Ovary (tissue), 9 donors: ENCODE results near the gene FOXL3. TPM values are rescaled to one million over a fixed set of nuclear protein-coding genes. Genes with fewer than 3 reads are reported as not detected.

ENCODE experiments used
- DNase-seq, 5 donors: peaks; one replicate each; pipeline ENCODE4 v3.0.0-alpha.2; 2019 to 2020
- H3K27ac ChIP-seq, 2 donors: fragments of 200-600 bp; one replicate each; pipeline versions ENCODE4 v1.5.1 to v1.8.0; 2019 to 2022
- H3K27me3 ChIP-seq: fragments of 200-600 bp; one replicate; pipeline ENCODE4 v1.8.0; 2022
- H3K36me3 ChIP-seq: fragments of 200-600 bp; sonication (generic); one replicate; pipeline ENCODE4 v1.5.1; 2019
- H3K4me1 ChIP-seq: one replicate; pipeline ENCODE4 v1.8.1; 2013; ENCODE audit warnings: mild to moderate bottlenecking, moderate library complexity; ENCODE audit not compliant: insufficient read depth
- H3K4me3 ChIP-seq: fragments of 200-600 bp; sonication (generic); one replicate; pipeline ENCODE4 v1.5.1; 2017
- H3K9me3 ChIP-seq, 2 donors: fragments of 200-600 bp in 1 of 2; sonication (generic) in 1 of 2; one replicate each; pipeline versions ENCODE4 v1.5.1 to v1.8.1; 2013 to 2019; ENCODE audit warnings: mild to moderate bottlenecking in 1 of 2, moderate library complexity in 1 of 2
- CTCF ChIP-seq, 3 donors: fragments of 450-650 bp in 2 of 3; fragments of 200-600 bp in 1 of 3; IDR thresholded peaks; one replicate each; pipeline versions ENCODE4 v1.5.1 to v1.8.0; 2016 to 2022; ENCODE audit warnings: antibody characterized with exemption in 3 of 3, mild to moderate bottlenecking in 1 of 3
- EP300 ChIP-seq: sonication (generic); formaldehyde crosslinking; IDR thresholded peaks from one replicate; pipeline ENCODE4 v1.6.1; 2017; ENCODE audit warnings: antibody characterized with exemption
- POLR2A ChIP-seq: fragments of 450-650 bp; IDR thresholded peaks from one replicate; pipeline ENCODE4 v1.6.1; 2017; ENCODE audit warnings: antibody characterized with exemption, mild to moderate bottlenecking, moderate library complexity
- WGBS, 3 donors: extraction: QIAGEN DNeasy Blood & Tissue Kit in 1 of 3; methylation state at CpG; one replicate each; pipeline versions ENCODE4 v1.1.5 to v1.1.7; 2013 to 2017; 5-methylcytosine and 5-hydroxymethylcytosine counted together
- intact Hi-C, 4 donors: fragments of 100-400 bp; cut with DNase I; formaldehyde crosslinking; loops; one replicate each; pipeline versions ENCODE4 v1.11.0 to v1.15.1; 2022 to 2023
- polyA plus RNA-seq, 2 donors: library from polyadenylated mRNA; stranded (reverse); fragments of 200-250 nt in 1 of 2; fragments of 350-450 nt in 1 of 2; fragmentation: Illumina TruSeq in 1 of 2; extraction: RNeasy Lipid Tissue Mini Kit (QIAGEN cat#74804) in 1 of 2; gene quantifications; one replicate each; pipeline ENCODE4 v1.2.3, GENCODE V29; 2013 to 2014
- total RNA-seq, 7 donors: library from RNA; depleted of rRNA in 2 of 7; stranded (reverse); fragments of >200 nt in 2 of 7; fragmentation: NEBNext Ultra II Directional in 3 of 7; extraction: Animal tissue kit (Norgen Biotek cat#: 25700) in 3 of 7; gene quantifications; one replicate each; pipeline versions ENCODE4 v1.1.0 to v1.2.4, GENCODE V29; 2016 to 2023
- donor health status: DM: no; HTN: no; CAD: no; lungs with moderate emphysema.
- donor health status: DM: no; HTN: no; CAD: no.
- donor health status: Bipolar disorder and iron deficiency.
- donor health status: DM: yes; HTN: yes; CAD: no.
- donor health status: DM: no; HTN: no; CAD: no.
- donor health status: DM: yes; HTN: yes; CAD: no.

FOXL3 gene
- total and polyA plus RNA-seq, 9 donors: not detected

GRCh38 chr7:315516-316265 lies 25.7 kb downstream of the FOXL3 start:
- Histone ChIP-seq H3K9me3 (no peaks in the 10 kb centered on the region), H3K27me3 (no peaks in the 10 kb centered on the region), H3K4me1 (no peaks in the 10 kb centered on the region), H3K27ac (no peak overlapping the region), H3K4me3 (no peak overlapping the region), H3K36me3 (no peaks in the 10 kb centered on the region)
- 76 to 84% (median 77%) methylated on average over 16 of the region's 16 CpGs for WGBS, 3 donors
- no peak for DNase-seq
- intact Hi-C loops: no loop called here
- no peak for TF ChIP-seq POLR2A

DNA sequence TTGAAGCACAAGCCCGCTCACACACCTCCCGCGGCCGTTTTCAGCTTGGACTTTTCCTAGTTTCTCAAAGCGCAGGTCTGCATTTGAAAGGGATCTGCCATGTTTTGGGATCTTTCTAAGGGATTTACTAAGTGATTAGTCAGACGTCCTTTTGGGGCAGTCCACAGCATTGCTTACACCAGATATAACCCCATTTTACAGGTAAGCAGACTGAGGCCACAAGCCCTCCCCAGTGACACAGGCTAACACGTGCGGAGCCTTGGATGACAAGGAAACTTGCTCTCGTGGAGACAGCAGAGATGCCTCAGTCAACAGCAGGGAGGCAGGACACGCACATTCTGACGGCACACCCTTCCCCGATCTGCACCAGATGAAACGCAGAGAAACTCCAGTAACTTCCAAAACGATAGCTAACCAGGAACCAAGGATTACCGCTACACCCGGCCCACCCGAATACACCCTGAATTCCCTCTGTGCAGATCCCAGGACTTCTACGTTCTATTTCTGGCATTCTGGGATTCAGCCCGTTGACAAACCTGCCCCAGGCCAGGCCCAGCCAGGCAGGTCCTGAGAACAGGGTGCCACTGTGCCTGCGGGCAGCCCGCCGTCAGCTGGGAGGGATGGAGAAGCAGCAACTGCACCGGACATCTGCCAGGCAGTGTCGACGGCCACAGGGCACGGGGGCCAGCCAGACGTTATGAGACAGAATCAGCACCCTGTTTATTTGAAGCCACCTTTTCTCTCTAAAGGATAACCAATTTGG lies 27.9 kb downstream of the FOXL3 start:
- Histone ChIP-seq H3K36me3 (no peaks in the 10 kb centered on the region), H3K27ac (no peak overlapping the region), H3K27me3 (no peaks in the 10 kb centered on the region), H3K4me3 (no peak overlapping the region), H3K9me3 (no peaks in the 10 kb centered on the region), H3K4me1 (no peaks in the 10 kb centered on the region)
- no peak for DNase-seq
- TF ChIP-seq CTCF (IDR thresholded peaks at IDR 0.05) (no peak), EP300 (no peak), POLR2A (no peak)
- intact Hi-C loops: no loop called here
- WGBS, 3 donors: 81 to 90% (median 89%) methylated on average over 27 of the region's 27 CpGs

DNA sequence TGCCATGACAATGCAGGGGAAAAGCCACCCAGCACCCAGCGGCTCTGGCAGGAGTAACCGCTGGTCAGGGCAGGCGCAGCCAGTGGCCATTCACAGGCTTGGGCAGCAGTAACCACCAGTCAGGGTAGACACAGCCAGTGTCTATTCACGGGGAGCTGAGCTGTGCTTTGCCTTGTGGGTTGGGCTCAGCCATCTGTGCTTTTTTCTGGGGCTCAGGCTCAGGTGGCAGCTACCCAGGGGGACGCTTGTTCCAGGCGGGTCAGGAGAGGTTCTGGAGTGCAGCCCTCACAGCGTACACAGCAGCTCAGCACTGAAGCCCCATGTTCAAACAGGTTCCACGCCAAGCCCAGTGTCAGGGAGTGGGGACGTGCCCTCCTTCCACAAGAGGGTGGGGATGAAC lies 28.5 kb downstream of the FOXL3 start:
- no peaks in the 10 kb centered on the region for H3K27me3 ChIP-seq
- no peaks in the 10 kb centered on the region for H3K4me1 ChIP-seq
- no peak overlapping the region for H3K27ac ChIP-seq
- no peak for DNase-seq
- TF ChIP-seq POLR2A (no peak), CTCF (IDR thresholded peaks at IDR 0.05) (no peak), EP300 (no peak)
- H3K4me3 ChIP-seq: no peak overlapping the region
- no peaks in the 10 kb centered on the region for H3K9me3 ChIP-seq
- H3K36me3 ChIP-seq: no peaks in the 10 kb centered on the region
- intact Hi-C loops: no loop called here
- WGBS, 3 donors: 72 to 87% (median 77%) methylated on average over 9 of the region's 9 CpGs

DNA sequence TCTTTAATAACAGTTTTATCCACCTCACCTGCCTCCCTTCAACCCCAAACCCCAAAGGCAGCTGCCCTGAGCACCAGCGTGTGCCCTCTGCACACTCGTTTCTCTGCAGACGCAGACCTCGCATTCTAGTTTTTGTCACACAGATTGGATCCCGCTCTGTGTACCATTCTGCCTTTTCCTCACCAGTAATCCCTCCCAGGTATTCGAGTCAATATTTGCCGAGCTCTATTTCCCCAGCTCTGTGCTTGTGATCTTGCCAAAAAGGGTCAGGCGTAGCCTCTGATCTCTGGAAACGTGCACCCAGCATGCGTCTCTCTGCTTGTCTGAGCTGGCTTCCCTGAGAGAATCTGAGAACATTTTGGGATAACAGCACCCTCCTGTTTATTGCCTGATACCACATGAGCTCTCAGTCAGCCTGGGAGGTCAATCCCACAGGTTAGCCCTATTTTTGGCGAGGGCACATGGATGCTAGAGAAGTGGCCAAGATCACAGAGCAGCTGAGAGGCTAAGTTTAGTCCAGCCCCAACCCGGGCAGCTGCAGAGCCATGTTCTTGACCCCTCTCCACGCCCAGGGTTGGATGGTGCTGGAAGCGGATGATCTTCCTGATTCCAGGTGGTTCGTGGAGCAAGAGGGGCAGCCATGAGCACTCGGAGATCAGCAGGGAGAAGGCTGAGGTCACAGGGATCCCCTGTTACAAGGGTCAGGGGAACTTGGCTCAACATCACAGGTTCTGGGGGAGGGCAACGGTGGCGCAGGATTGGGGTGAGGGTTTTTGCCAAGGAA lies 29.1 kb downstream of the FOXL3 start:
- Histone ChIP-seq H3K27ac (no peak overlapping the region), H3K27me3 (no peaks in the 10 kb centered on the region), H3K4me1 (no peaks in the 10 kb centered on the region), H3K4me3 (no peak overlapping the region), H3K9me3 (no peaks in the 10 kb centered on the region), H3K36me3 (no peaks in the 10 kb centered on the region)
- TF ChIP-seq EP300 (no peak), CTCF (IDR thresholded peaks at IDR 0.05) (no peak), POLR2A (no peak)
- intact Hi-C loops: no loop called here
- 37 to 47% (median 41%) methylated on average over 18 of the region's 18 CpGs for WGBS, 3 donors
- no peak for DNase-seq
